Smooth muscle cell of the pulmonary artery (primary cell): ENCODE data around the gene DNAJC17. TPM values are rescaled to one million over a fixed set of nuclear protein-coding genes. Genes with fewer than 3 reads are reported as not detected.

Source experiments
- total RNA-seq: library from RNA; depleted of rRNA; stranded (reverse); fragments of >200 nt; gene quantifications from 2 replicates; pipeline ENCODE4 v1.2.3, GENCODE V29; 2014

The DNAJC17 gene
- 12.1 and 12.6 TPM in 2 replicates for total RNA-seq

GRCh38 chr15:40807028-40807887 lies at the start of gene DNAJC17, which contains the start of gene ZFYVE19:
Gene DNAJC17 (minus strand): TSS chr15:40807473. CDS start chr15:40807446, 27 bp downstream.
Gene ZFYVE19 (plus strand): TSS chr15:40807089. CDS start chr15:40807590, 501 bp downstream.

GRCh38 chr15:40843885-40844695 lies 36.8 kb upstream of the DNAJC17 start, which contains the start of gene SPINT1:
Gene SPINT1 (plus strand): TSS chr15:40844048. CDS start chr15:40844555, 507 bp downstream.

GRCh38 chr15:40828447-40829036 lies 21.3 kb upstream of the DNAJC17 start, which contains the start of gene PPP1R14D:
Gene PPP1R14D (minus strand): TSS chr15:40828708. CDS start chr15:40828641, 67 bp downstream.

GRCh38 chr15:40769274-40770146 lies 37.8 kb downstream of the DNAJC17 start, which contains the start of gene C15orf62:
Gene C15orf62 (plus strand): TSS chr15:40769980. CDS start chr15:40770496, 516 bp downstream.

GRCh38 chr15:40763801-40764628 lies 43.3 kb downstream of the DNAJC17 start, which contains the start of gene GCHFR:
Gene GCHFR (plus strand): TSS chr15:40764068. CDS start chr15:40764181, 113 bp downstream.

GRCh38 chr15:40754883-40755811 lies 52.1 kb downstream of the DNAJC17 start, which contains the start of gene RMDN3:
Gene RMDN3 (minus strand): TSS chr15:40755254. CDS start chr15:40754783, 471 bp downstream.

Other genes with a start within 250 kb of the DNAJC17 start
- gene CCDC32, start 242.4 kb downstream of the DNAJC17 start, total RNA-seq, result 13.0 and 17.1 TPM in 2 replicates
- 9.3 and 10.8 TPM in 2 replicates for gene RPUSD2, start 238.2 kb downstream of the DNAJC17 start, total RNA-seq
- 2.0 and 5.7 TPM in 2 replicates for gene KNL1, start 213.2 kb downstream of the DNAJC17 start, total RNA-seq
- gene RAD51, start 112.3 kb downstream of the DNAJC17 start, total RNA-seq, result 1.4 and 1.8 TPM in 2 replicates
- gene RMDN3, start 52.2 kb downstream of the DNAJC17 start, total RNA-seq, result 21.3 and 24.7 TPM in 2 replicates
- gene GCHFR, start 43.4 kb downstream of the DNAJC17 start, total RNA-seq, result 0.85 and 1.5 TPM in 2 replicates
- 0.07 TPM in 1 of 2 replicates, not detected in the other for gene C15orf62, start 37.5 kb downstream of the DNAJC17 start, total RNA-seq
- gene ZFYVE19, start 384 bp downstream of the DNAJC17 start, total RNA-seq, result 17.8 and 18.7 TPM in 2 replicates
- not detected in 2 replicates for gene PPP1R14D, start 21.2 kb upstream of the DNAJC17 start, total RNA-seq
- 0.33 and 0.36 TPM in 2 replicates for gene SPINT1, start 36.6 kb upstream of the DNAJC17 start, total RNA-seq
- gene RHOV, start 66.8 kb upstream of the DNAJC17 start, total RNA-seq, result 0.07 TPM in 1 of 2 replicates, not detected in the other
- 41.6 and 49.0 TPM in 2 replicates for gene VPS18, start 87.0 kb upstream of the DNAJC17 start, total RNA-seq
- gene DLL4, start 121.9 kb upstream of the DNAJC17 start, total RNA-seq, result 0.07 and 0.10 TPM in 2 replicates
- 6.4 and 19.6 TPM in 2 replicates for gene CHAC1, start 146.0 kb upstream of the DNAJC17 start, total RNA-seq